HFFc6 (cell line): ENCODE data around the gene LRRC8D. TPM values are rescaled to one million over a fixed set of nuclear protein-coding genes. Genes with fewer than 3 reads are reported as not detected.

Experiments used
- DNase-seq: peaks from one replicate; pipeline ENCODE4 v3.0.0-alpha.2; 2018
- H3K27ac Mint-ChIP-seq: 2 replicates; pipeline ENCODE4 v1.8.0; 2020; ENCODE audit warnings: mild to moderate bottlenecking, mixed read lengths
- H3K27me3 Mint-ChIP-seq: 2 replicates; pipeline ENCODE4 v1.8.0; 2021; ENCODE audit warnings: mild to moderate bottlenecking, moderate library complexity, mixed read lengths; ENCODE audit not compliant: insufficient read depth
- H3K36me3 Mint-ChIP-seq: 2 replicates; pipeline ENCODE4 v1.8.0; 2021; ENCODE audit warnings: low read depth, mixed read lengths
- H3K4me1 Mint-ChIP-seq: 2 replicates; pipeline ENCODE4 v1.8.0; 2020; ENCODE audit warnings: low read depth, mixed read lengths
- H3K4me3 Mint-ChIP-seq: 2 replicates; pipeline ENCODE4 v1.8.0; 2020; ENCODE audit warnings: mild to moderate bottlenecking, moderate library complexity, mixed read lengths
- H3K9me3 Mint-ChIP-seq: 2 replicates; pipeline ENCODE4 v1.8.0; 2020; ENCODE audit warnings: mild to moderate bottlenecking, mixed read lengths
- total RNA-seq, 6 experiments: library from RNA; stranded (reverse); fragmentation: NEBNext Ultra II Directional; extraction: Animal tissue kit (Norgen Biotek cat#: 25700); gene quantifications; 2 replicates in 1 of 6; 3 replicates in 5 of 6; pipeline ENCODE4 v1.2.3, GENCODE V29; 2021
- TF ChIP-seq, protein P1 (sequence below): fragments of 200-600 bp; sonication (generic); IDR thresholded peaks from 2 replicates; pipeline ENCODE4 v1.5.0; 2021; ENCODE audit warnings: antibody characterized with exemption, mild to moderate bottlenecking

Gene LRRC8D
- total RNA-seq, 6 experiments from 2014 or later, result 33.5 to 46.7 (median 41.8) TPM

DNA sequence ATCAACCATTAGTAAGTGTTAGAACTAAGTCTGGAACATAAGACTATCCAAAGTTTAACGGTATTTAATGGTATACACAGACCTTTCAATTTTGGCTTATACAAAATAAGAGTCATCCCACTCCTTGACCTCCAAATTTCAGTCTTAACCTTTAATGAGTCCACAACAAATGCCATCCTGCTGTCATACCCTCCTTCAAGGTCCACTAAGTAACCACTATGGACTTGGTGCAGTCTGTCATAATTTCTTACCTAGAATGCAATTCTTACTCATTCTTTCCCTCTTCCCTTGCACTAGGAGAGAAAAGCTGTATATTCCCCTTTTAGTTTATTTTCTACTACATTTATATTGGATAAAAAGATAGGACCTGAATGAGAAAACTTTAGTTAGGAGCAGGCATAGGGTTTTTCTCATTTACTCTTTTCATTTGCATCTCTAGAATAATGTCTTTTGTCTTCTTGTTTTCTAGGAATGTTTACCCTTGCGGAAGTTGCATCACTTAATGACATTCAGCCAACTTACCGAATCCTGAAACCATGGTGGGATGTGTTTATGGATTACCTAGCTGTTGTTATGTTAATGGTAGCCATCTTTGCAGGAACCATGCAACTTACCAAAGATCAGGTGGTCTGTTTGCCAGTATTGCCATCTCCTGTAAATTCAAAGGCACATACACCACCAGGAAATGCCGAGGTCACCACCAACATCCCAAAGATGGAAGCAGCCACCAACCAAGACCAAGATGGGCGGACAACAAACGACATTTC lies 111.9 kb downstream of the LRRC8D start:
- no peak overlapping the region for H3K4me3 Mint-ChIP-seq
- H3K27ac Mint-ChIP-seq, result no peak overlapping the region
- peaks cover 2% of the 10 kb centered on the region; the same call in 1 of the 2 replicates for H3K27me3 Mint-ChIP-seq
- peaks cover 3% of the 10 kb centered on the region for H3K4me1 Mint-ChIP-seq
- DNase-seq, result no peak
- H3K9me3 Mint-ChIP-seq, result no peaks in the 10 kb centered on the region
- TF ChIP-seq, protein P1, sequence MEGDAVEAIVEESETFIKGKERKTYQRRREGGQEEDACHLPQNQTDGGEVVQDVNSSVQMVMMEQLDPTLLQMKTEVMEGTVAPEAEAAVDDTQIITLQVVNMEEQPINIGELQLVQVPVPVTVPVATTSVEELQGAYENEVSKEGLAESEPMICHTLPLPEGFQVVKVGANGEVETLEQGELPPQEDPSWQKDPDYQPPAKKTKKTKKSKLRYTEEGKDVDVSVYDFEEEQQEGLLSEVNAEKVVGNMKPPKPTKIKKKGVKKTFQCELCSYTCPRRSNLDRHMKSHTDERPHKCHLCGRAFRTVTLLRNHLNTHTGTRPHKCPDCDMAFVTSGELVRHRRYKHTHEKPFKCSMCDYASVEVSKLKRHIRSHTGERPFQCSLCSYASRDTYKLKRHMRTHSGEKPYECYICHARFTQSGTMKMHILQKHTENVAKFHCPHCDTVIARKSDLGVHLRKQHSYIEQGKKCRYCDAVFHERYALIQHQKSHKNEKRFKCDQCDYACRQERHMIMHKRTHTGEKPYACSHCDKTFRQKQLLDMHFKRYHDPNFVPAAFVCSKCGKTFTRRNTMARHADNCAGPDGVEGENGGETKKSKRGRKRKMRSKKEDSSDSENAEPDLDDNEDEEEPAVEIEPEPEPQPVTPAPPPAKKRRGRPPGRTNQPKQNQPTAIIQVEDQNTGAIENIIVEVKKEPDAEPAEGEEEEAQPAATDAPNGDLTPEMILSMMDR, result no peak
- peaks cover 53% of the 10 kb centered on the region for H3K36me3 Mint-ChIP-seq

DNA sequence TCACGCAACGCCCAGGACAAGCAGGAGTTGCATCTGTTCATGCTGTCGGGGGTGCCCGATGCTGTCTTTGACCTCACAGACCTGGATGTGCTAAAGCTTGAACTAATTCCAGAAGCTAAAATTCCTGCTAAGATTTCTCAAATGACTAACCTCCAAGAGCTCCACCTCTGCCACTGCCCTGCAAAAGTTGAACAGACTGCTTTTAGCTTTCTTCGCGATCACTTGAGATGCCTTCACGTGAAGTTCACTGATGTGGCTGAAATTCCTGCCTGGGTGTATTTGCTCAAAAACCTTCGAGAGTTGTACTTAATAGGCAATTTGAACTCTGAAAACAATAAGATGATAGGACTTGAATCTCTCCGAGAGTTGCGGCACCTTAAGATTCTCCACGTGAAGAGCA lies 113.6 kb downstream of the LRRC8D start:
- Mint-ChIP-seq H3K27me3 (no peaks in the 10 kb centered on the region), H3K36me3 (peaks cover 43% of the 10 kb centered on the region), H3K4me1 (peaks cover 17% of the 10 kb centered on the region), H3K4me3 (no peak overlapping the region), H3K9me3 (no peaks in the 10 kb centered on the region), H3K27ac (no peak overlapping the region)
- TF ChIP-seq, protein P1, result no peak
- DNase-seq, result no peak

DNA sequence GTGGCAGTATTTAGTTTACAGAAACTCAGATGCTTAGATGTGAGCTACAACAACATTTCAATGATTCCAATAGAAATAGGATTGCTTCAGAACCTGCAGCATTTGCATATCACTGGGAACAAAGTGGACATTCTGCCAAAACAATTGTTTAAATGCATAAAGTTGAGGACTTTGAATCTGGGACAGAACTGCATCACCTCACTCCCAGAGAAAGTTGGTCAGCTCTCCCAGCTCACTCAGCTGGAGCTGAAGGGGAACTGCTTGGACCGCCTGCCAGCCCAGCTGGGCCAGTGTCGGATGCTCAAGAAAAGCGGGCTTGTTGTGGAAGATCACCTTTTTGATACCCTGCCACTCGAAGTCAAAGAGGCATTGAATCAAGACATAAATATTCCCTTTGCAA lies 114.4 kb downstream of the LRRC8D start:
- H3K4me1 Mint-ChIP-seq, result peaks cover 17% of the 10 kb centered on the region
- no peaks in the 10 kb centered on the region for H3K9me3 Mint-ChIP-seq
- no peak overlapping the region for H3K4me3 Mint-ChIP-seq
- TF ChIP-seq, protein P1, result no peak
- no peak for DNase-seq
- no peaks in the 10 kb centered on the region for H3K27me3 Mint-ChIP-seq
- peaks cover 43% of the 10 kb centered on the region for H3K36me3 Mint-ChIP-seq
- H3K27ac Mint-ChIP-seq, result no peak overlapping the region

DNA sequence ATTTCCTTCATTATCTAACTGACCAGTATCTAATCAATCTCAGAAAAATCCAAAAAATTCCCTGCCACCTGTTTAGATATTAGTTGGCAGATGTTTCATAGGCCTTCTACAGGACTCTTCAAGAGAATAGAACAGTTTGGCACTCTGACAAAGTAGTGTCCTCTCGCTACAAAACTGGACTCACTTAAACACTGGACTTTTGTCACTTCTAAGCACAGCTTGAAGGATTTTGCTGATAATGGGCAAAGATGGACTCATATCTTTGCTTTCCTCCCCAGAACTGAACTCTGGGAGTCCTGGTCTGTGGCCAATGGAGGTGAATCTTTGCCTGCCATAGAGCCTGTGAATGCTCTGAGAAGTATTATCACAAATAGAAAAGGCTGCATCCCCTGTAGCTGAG lies 115.9 kb downstream of the LRRC8D start:
- H3K9me3 Mint-ChIP-seq, result no peaks in the 10 kb centered on the region
- H3K27ac Mint-ChIP-seq, result no peak overlapping the region
- H3K4me3 Mint-ChIP-seq, result no peak overlapping the region
- H3K36me3 Mint-ChIP-seq, result peaks cover 43% of the 10 kb centered on the region
- TF ChIP-seq, protein P1, result no peak
- no peak for DNase-seq
- H3K4me1 Mint-ChIP-seq, result peaks cover 17% of the 10 kb centered on the region
- H3K27me3 Mint-ChIP-seq, result no peaks in the 10 kb centered on the region

DNA sequence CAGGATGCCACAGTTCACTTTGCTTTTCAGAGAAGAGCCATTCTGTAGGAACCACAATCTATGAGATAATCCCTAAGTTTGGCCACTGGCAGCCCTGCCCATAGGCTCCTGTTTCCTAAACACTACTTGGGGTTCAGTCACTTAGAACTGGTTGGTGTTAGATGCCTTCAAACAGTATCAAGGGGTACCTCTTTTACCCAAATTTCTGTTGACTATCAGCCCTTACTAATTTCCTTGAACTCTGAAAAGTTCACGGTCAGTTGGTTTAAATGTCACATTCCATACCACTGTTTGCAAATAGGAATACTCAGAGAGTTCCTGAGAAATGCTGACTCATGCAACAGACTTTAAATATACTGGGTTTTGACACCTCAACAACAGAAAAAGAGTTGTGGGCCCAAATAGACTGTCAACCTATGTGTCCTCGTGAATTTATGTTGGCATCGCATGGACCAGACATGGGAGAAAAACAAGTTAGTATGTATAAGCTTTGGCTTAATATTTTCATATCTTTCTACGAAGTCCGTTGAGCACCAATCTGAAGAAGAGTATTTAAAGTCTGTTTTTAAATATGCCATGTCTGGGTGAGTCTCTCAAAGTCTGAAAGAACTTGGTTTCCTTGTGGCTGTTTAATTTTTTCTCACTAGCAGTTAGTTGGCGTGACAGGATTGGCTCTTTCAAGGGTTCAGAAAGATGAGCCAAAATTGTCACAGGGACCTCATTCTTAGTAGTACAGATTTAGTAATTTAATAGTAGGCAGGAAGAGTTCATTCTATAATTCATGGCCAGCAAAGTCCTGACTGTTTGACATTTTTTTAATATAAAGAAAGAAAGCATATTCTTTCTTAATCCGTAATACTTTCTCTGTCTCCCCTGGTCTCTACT lies 117.6 kb downstream of the LRRC8D start:
- Mint-ChIP-seq H3K27me3 (no peaks in the 10 kb centered on the region), H3K4me1 (peaks cover 32% of the 10 kb centered on the region), H3K36me3 (peaks cover 26% of the 10 kb centered on the region), H3K27ac (peak overlapping the region; percentile 78), H3K4me3 (no peak overlapping the region), H3K9me3 (no peaks in the 10 kb centered on the region)
- TF ChIP-seq, protein P1, result no peak
- DNase-seq, result peak; percentile 20
